Measurements from ENCODE around the gene SHISA3. TPM values are rescaled to one million over a fixed set of nuclear protein-coding genes. Genes with fewer than 3 reads are reported as not detected.

SHISA3 gene
- polyA plus RNA-seq, 1 experiment: 1.3 TPM

DNA sequence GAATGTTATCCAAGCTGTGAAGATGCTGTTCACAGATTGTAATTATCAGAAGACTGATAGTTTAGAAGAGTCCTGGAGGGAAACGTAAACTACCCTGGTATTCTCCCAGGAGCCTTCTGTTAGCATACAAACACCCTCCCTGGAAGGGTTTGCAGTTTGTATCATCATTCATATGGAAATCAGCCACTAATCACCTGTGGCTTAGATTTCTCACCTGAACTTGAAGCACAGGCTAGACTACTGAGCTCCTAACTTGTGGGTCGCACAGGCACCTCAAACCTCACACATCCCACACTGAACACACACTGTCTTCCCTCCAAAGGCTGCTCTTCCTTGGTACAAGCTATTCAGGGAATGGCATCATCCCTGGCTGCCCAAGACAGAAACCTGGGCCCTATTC is 30.7 kb downstream of the SHISA3 start:
- POLR2A ChIA-PET: no interaction called here
- no peaks in the 10 kb centered on the region for H3K27me3 ChIP-seq (ENCODE audit: control insufficient read depth, insufficient read depth, low read length)
- CTCF ChIA-PET: interaction anchor here (0.9 kb wide), 1 partner anchor 57 kb away, joined by 3 read pairs; no protein-coding TSS in a partner anchor
- H3K4me3 ChIP-seq (ENCODE audit: low read depth, low read length): no peak overlapping the region
- TF ChIP-seq, protein P1, sequence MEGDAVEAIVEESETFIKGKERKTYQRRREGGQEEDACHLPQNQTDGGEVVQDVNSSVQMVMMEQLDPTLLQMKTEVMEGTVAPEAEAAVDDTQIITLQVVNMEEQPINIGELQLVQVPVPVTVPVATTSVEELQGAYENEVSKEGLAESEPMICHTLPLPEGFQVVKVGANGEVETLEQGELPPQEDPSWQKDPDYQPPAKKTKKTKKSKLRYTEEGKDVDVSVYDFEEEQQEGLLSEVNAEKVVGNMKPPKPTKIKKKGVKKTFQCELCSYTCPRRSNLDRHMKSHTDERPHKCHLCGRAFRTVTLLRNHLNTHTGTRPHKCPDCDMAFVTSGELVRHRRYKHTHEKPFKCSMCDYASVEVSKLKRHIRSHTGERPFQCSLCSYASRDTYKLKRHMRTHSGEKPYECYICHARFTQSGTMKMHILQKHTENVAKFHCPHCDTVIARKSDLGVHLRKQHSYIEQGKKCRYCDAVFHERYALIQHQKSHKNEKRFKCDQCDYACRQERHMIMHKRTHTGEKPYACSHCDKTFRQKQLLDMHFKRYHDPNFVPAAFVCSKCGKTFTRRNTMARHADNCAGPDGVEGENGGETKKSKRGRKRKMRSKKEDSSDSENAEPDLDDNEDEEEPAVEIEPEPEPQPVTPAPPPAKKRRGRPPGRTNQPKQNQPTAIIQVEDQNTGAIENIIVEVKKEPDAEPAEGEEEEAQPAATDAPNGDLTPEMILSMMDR (IDR thresholded peaks at IDR 0.05; ENCODE audit: low read depth, low read length): no peak
- no peak for DNase-seq (ENCODE audit: low read depth, low spot score)
- no peak overlapping the region for H3K27ac ChIP-seq (ENCODE audit: low read depth, low read length)
- no peaks in the 10 kb centered on the region for H3K9me3 ChIP-seq (ENCODE audit: control insufficient read depth, insufficient read depth, low read length)

DNA sequence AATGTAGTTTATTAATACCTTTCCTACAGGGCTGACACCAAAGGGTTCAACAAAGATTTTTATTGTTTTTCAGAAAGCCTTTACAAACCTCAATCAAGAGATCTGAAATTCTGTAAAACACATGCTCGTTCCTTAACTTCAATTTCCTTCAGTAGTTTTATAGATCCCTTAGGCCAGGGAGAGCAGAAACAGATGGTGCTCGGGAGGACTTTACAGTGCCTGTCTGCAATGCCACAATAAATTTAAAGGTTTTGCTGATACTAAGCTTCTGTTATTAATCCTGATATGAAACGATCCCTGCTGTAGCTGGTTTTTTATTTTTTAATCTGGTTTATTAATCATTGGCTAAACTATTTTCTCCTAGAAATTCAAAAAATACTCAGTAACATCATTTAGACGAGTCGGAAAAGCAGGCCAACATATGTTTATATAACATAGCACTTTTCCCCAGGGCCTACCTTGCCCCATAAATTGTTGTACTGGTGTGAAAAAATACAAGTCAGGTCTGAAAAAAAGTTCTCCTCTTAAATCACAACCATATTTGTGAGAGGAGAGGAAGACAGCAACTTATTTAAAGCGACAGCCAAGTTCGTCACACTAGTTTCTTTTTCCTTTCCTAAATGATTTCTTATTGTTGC is 39.8 kb downstream of the SHISA3 start:
- Histone ChIP-seq H3K9me3 (ENCODE audit: control insufficient read depth, insufficient read depth, low read length) (no peaks in the 10 kb centered on the region), H3K27ac (ENCODE audit: low read depth, low read length) (no peak overlapping the region), H3K4me3 (ENCODE audit: low read depth, low read length) (no peak overlapping the region), H3K27me3 (ENCODE audit: control insufficient read depth, insufficient read depth, low read length) (no peaks in the 10 kb centered on the region)
- ChIA-PET POLR2A (no interaction called here), CTCF (no interaction called here)
- TF ChIP-seq, protein P1 (IDR thresholded peaks at IDR 0.05; ENCODE audit: low read depth, low read length): no peak
- DNase-seq (ENCODE audit: low read depth, low spot score): no peak

DNA sequence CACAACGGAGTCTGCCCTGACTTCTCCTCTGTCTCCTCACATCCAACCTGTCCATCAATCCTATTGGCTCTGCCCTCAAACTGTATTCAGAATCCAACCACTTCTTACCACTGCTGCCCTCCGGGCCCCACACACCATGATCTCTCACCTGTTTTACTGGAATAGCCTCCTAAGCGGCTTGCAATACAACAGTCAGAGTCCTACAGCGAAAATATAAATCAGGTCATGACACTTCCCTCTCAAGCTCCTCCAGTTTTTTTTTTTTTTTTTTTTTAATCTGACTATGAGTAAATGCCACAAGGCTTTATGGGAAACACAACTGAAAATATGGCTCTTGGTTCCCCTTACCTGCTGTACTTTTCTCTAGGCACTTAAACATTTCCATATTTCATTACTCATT is 42.8 kb downstream of the SHISA3 start:
- TF ChIP-seq, protein P1 (IDR thresholded peaks at IDR 0.05; ENCODE audit: low read depth, low read length): no peak
- Histone ChIP-seq H3K27me3 (ENCODE audit: control insufficient read depth, insufficient read depth, low read length) (no peaks in the 10 kb centered on the region), H3K4me3 (ENCODE audit: low read depth, low read length) (no peak overlapping the region), H3K9me3 (ENCODE audit: control insufficient read depth, insufficient read depth, low read length) (no peaks in the 10 kb centered on the region), H3K27ac (ENCODE audit: low read depth, low read length) (no peak overlapping the region)
- ChIA-PET POLR2A (no interaction called here), CTCF (interaction anchor here (1.3 kb wide), 1 partner anchor 79 kb away, joined by 3 read pairs; no protein-coding TSS in a partner anchor)
- DNase-seq (ENCODE audit: low read depth, low spot score): no peak

DNA sequence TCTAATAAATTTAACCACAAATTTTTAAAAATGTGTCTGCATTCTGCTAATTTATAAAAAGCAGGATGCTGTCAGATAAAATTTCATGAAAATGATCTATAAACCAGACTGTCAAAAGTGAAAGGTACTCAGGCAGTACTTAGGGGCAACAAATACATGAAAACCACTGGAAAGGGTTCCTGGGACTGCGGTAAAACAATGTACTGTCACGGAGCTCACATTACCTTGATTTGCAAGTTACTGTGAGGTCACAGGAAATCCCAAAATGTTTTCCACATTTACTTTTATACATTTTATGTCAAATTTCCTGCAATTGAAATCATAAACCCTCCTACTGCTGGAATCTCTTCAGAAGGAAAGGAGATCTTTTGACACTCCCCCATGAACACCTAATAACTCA is 45.3 kb downstream of the SHISA3 start:
- no peak for DNase-seq (ENCODE audit: low read depth, low spot score)
- ChIA-PET CTCF (interaction anchor here (0.5 kb wide), 1 partner anchor 53 kb away, joined by 3 read pairs; no protein-coding TSS in a partner anchor), POLR2A (no interaction called here)
- Histone ChIP-seq H3K4me3 (ENCODE audit: low read depth, low read length) (no peak overlapping the region), H3K27me3 (ENCODE audit: control insufficient read depth, insufficient read depth, low read length) (no peaks in the 10 kb centered on the region), H3K27ac (ENCODE audit: low read depth, low read length) (no peak overlapping the region), H3K9me3 (ENCODE audit: control insufficient read depth, insufficient read depth, low read length) (no peaks in the 10 kb centered on the region)
- TF ChIP-seq, protein P1 (IDR thresholded peaks at IDR 0.05; ENCODE audit: low read depth, low read length): no peak

DNA sequence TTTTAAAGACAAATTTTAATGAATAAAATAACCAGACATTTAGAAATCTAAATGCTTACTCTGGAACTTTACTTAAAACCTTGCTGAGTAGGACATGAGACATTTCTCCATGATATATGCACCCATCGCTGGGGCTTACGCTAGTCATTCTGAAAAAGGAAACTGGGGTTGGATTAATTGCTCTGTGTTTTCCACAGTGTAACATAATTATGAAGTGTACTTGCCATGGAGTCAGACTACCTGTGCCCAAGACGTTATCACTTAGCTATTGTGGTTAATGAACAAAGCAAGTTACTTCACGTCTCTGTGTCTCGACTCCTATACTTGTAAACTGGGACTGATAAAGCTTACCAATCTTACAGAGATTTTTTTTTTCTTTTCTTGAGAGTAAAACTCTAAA is 47.8 kb downstream of the SHISA3 start:
- no peak overlapping the region for H3K4me3 ChIP-seq (ENCODE audit: low read depth, low read length)
- TF ChIP-seq, protein P1 (IDR thresholded peaks at IDR 0.05; ENCODE audit: low read depth, low read length): no peak
- DNase-seq (ENCODE audit: low read depth, low spot score): no peak
- ChIA-PET CTCF (no interaction called here), POLR2A (no interaction called here)
- H3K27ac ChIP-seq (ENCODE audit: low read depth, low read length): no peak overlapping the region
- no peaks in the 10 kb centered on the region for H3K27me3 ChIP-seq (ENCODE audit: control insufficient read depth, insufficient read depth, low read length)
- no peaks in the 10 kb centered on the region for H3K9me3 ChIP-seq (ENCODE audit: control insufficient read depth, insufficient read depth, low read length)

Data from AG04450 (cell line).